Naive thymus-derived CD4-positive, alpha-beta T cell (primary cell): ENCODE data around the gene CAD. TPM values are rescaled to one million over a fixed set of nuclear protein-coding genes. Genes with fewer than 3 reads are reported as not detected.

Source experiments
- ATAC-seq: fragments of 150-1000 bp; cut with Tn5 transposase; 2 replicates; pipeline ENCODE4 v1.10.0; 2021; ENCODE audit warnings: mild to moderate bottlenecking, moderate library complexity
- CTCF ChIA-PET: fragments of 350-600 bp; sonication (Branson Sonifier 250); formaldehyde crosslinking; loops from one replicate; lab custom pipeline; 2021; ENCODE audit warnings: antibody characterized with exemption; lab: Charles Lee
- POLR2A ChIA-PET: fragments of 350-600 bp; sonication (Branson Sonifier 250); formaldehyde crosslinking; loops from one replicate; lab custom pipeline; 2021; ENCODE audit warnings: antibody characterized with exemption, inconsistent platforms; lab: Charles Lee
- DNase-seq, 9 donors: peaks; one replicate each; pipeline versions ENCODE4 v3.0.0 to v3.0.0-alpha.2; 2020 to 2022; ENCODE audit warnings: mixed read lengths in 1 of 9
- H3K27ac ChIP-seq: one replicate; pipeline ENCODE4 v1.7.0; 2013; ENCODE audit warnings: mild to moderate bottlenecking, low read depth, low read length, moderate library complexity
- H3K27me3 ChIP-seq, 2 donors: one replicate each; pipeline ENCODE4 v1.7.0; 2013; ENCODE audit warnings: low read length in 2 of 2, mild to moderate bottlenecking in 2 of 2, moderate library complexity in 2 of 2; ENCODE audit not compliant: control insufficient read depth in 2 of 2, insufficient read depth in 2 of 2
- H3K36me3 ChIP-seq, 3 experiments: 1 replicate in 2 of 3; 2 replicates in 1 of 3; pipeline ENCODE4 v1.7.0; 2013; ENCODE audit warnings: low read length in 3 of 3, mild to moderate bottlenecking in 3 of 3, moderate library complexity in 1 of 3; ENCODE audit not compliant: insufficient read depth in 3 of 3, control insufficient read depth in 2 of 3
- H3K4me1 ChIP-seq, 2 donors: one replicate each; pipeline ENCODE4 v1.7.0; 2013; ENCODE audit warnings: low read length in 2 of 2, mild to moderate bottlenecking in 2 of 2, moderate library complexity in 1 of 2; ENCODE audit not compliant: control insufficient read depth in 2 of 2, insufficient read depth in 2 of 2
- H3K4me3 ChIP-seq: 2 replicates; pipeline ENCODE4 v1.7.0; 2013; ENCODE audit warnings: mild to moderate bottlenecking, low read length
- H3K9me3 ChIP-seq, 3 experiments: 1 replicate in 2 of 3; 2 replicates in 1 of 3; pipeline ENCODE4 v1.7.0; 2013; ENCODE audit warnings: low read length in 3 of 3; ENCODE audit not compliant: control insufficient read depth in 2 of 3
- H3K27ac Mint-ChIP-seq, 9 donors: one replicate each; pipeline ENCODE4 v1.8.0; 2020 to 2022; ENCODE audit warnings: mixed read lengths in 9 of 9, mild to moderate bottlenecking in 8 of 9, moderate library complexity in 5 of 9, inconsistent platforms in 2 of 9
- H3K27me3 Mint-ChIP-seq, 5 donors: one replicate each; pipeline ENCODE4 v1.8.0; 2021 to 2022; ENCODE audit warnings: mixed read lengths in 5 of 5, mild to moderate bottlenecking in 1 of 5
- H3K36me3 Mint-ChIP-seq, 5 donors: one replicate each; pipeline ENCODE4 v1.8.0; 2020 to 2022; ENCODE audit warnings: mixed read lengths in 5 of 5, mild to moderate bottlenecking in 3 of 5, inconsistent platforms in 1 of 5
- H3K4me1 Mint-ChIP-seq, 7 donors: one replicate each; pipeline ENCODE4 v1.8.0; 2020 to 2022; ENCODE audit warnings: mixed read lengths in 7 of 7, mild to moderate bottlenecking in 3 of 7, inconsistent platforms in 1 of 7
- H3K4me3 Mint-ChIP-seq, 10 donors: one replicate each; pipeline ENCODE4 v1.8.0; 2020 to 2022; ENCODE audit warnings: mild to moderate bottlenecking in 10 of 10, mixed read lengths in 10 of 10, moderate library complexity in 6 of 10, inconsistent platforms in 2 of 10
- H3K9me3 Mint-ChIP-seq, 11 donors: one replicate each; pipeline ENCODE4 v1.8.0; 2020 to 2022; ENCODE audit warnings: mixed read lengths in 11 of 11, mild to moderate bottlenecking in 4 of 11, inconsistent platforms in 1 of 11, moderate library complexity in 1 of 11
- intact Hi-C, 2 donors: fragments of 100-400 bp; cut with micrococcal nuclease; formaldehyde crosslinking; loops; one replicate each; pipeline ENCODE4 v1.15.1; 2023
- polyA plus RNA-seq, 2 donors: library from polyadenylated mRNA; unstranded; fragments of 300-500 nt; fragmentation: Illumina TruSeq; gene quantifications; one replicate each; pipeline ENCODE4 v1.2.3, GENCODE V29; 2021
- total RNA-seq, 6 experiments: library from RNA in 5 of 6; stranded (reverse) in 5 of 6; gene quantifications; 1 replicate in 5 of 6; 2 replicates in 1 of 6; pipeline ENCODE4 v1.2.3 and lab custom pipeline; 2021 to 2026

CAD gene
- total and polyA plus RNA-seq, 7 experiments from 2014 or later = 19.6 to 65.7 (median 35.7) TPM

GRCh38 chr2:27245626-27246025 is 28.5 kb downstream of the CAD start:
- ATAC-seq (no peak), DNase-seq (no peak)
- peaks cover 0 to 14% (median 6%) of the 10 kb centered on the region in 7 donors for H3K4me1 Mint-ChIP-seq
- no peaks in the 10 kb centered on the region for H3K9me3 Mint-ChIP-seq
- Histone ChIP-seq H3K9me3 (no peaks in the 10 kb centered on the region), H3K27me3 (no peaks in the 10 kb centered on the region), H3K36me3 (peaks cover 0 to 41% (median 14%) of the 10 kb centered on the region in 3 experiments), H3K4me3 (no peak overlapping the region), H3K27ac (no peak overlapping the region), H3K4me1 (no peaks in the 10 kb centered on the region)
- H3K27me3 Mint-ChIP-seq = peaks cover 0 to 4% (median 0%) of the 10 kb centered on the region in 5 donors
- peaks cover 0 to 16% (median 0%) of the 10 kb centered on the region in 5 donors for H3K36me3 Mint-ChIP-seq
- CTCF ChIA-PET = no interaction called here
- H3K27ac Mint-ChIP-seq = no peak overlapping the region
- no peak overlapping the region for H3K4me3 Mint-ChIP-seq
- intact Hi-C loops = no loop called here
- POLR2A ChIA-PET = no interaction called here

DNA sequence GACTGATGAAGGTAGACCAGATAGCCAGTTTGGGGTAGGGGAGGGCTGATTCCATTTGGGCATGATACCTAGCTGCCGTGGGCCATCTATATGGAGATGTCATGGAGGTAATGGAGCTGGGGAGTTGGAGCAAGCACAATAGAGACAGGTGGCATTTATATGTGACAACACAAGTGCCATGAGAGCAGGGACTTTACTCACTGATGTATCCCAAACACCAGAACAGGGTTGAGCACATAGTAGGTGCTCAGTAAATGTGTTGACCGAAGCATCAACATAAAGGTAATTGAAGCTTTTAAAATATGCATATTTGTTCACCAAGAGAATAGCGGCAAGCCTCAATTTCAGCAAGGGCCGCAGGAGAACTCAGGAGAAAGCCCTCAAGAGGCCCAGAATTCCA is 30.7 kb downstream of the CAD start:
- H3K27ac Mint-ChIP-seq = no peak overlapping the region
- H3K36me3 ChIP-seq = peaks cover 0 to 18% (median 3%) of the 10 kb centered on the region in 3 experiments
- intact Hi-C loops = no loop called here

DNA sequence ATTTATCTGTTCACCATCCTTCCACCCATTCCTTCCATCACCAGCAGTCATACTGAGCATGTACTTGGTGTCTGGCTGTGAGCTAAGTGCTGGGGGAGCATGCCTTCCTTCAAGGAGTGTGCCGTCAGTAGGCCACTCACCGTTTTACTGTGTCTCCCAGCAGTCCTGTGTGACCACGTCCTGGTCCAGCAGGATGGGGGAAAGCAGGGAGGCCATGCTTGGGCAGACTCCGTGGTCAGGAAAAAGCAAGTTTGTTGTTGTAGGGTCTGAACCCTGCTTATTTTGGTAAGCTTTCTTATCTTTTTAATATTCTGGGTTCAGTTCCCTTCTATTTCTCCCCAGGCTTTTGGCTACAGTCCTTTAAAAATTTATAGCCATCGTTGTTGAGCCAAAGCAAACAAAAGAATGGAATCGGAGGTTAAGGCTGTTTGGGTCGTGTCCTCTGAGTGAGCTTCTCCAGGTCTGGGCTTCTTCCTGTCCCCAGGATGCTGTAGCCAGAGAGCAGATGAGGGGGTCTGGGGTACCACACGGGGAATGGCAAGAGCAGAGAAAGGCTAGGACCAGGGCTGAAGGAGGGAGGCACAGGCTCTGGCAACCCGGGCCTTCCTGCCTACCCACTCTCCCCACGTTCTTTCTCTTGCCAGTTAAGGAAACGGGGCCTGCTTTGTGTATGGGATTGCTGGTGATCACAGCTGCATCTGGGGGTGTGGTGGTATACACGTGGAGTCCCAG is 32.2 kb downstream of the CAD start:
- Histone ChIP-seq H3K27ac (no peak overlapping the region), H3K4me3 (no peak overlapping the region), H3K27me3 (peaks cover 0 to 4% of the 10 kb centered on the region in 2 donors), H3K36me3 (peaks cover 0 to 4% (median 0%) of the 10 kb centered on the region in 3 experiments), H3K4me1 (no peaks in the 10 kb centered on the region), H3K9me3 (no peaks in the 10 kb centered on the region)
- peaks cover 0 to 15% (median 6%) of the 10 kb centered on the region in 5 donors for H3K27me3 Mint-ChIP-seq
- ChIA-PET POLR2A (no interaction called here), CTCF (interaction anchor here (0.7 kb wide), 1 partner anchor 30 kb away, joined by 3 read pairs; no protein-coding TSS in a partner anchor)
- no peaks in the 10 kb centered on the region for H3K36me3 Mint-ChIP-seq
- intact Hi-C loops = no loop called here
- no peak overlapping the region for H3K27ac Mint-ChIP-seq
- DNase-seq = no peak
- no peak overlapping the region for H3K4me3 Mint-ChIP-seq
- ATAC-seq = no peak
- no peaks in the 10 kb centered on the region for H3K9me3 Mint-ChIP-seq
- H3K4me1 Mint-ChIP-seq = peaks cover 0 to 6% (median 0%) of the 10 kb centered on the region in 7 donors

More for the DNA sequence above, 30.7 kb downstream of the CAD start:
- H3K27ac ChIP-seq = no peak overlapping the region
- peaks cover 0 to 4% of the 10 kb centered on the region in 2 donors for H3K27me3 ChIP-seq
- Mint-ChIP-seq H3K27me3 (peaks cover 0 to 11% (median 6%) of the 10 kb centered on the region in 5 donors), H3K4me3 (no peak overlapping the region), H3K36me3 (peaks cover 0 to 7% (median 0%) of the 10 kb centered on the region in 5 donors), H3K9me3 (no peaks in the 10 kb centered on the region), H3K4me1 (peaks cover 0 to 6% (median 0%) of the 10 kb centered on the region in 7 donors)
- no peak overlapping the region for H3K4me3 ChIP-seq
- ChIA-PET CTCF (interaction anchor here (0.6 kb wide), 1 partner anchor 32 kb away, joined by 3 read pairs; no protein-coding TSS in a partner anchor), POLR2A (no interaction called here)
- H3K9me3 ChIP-seq = no peaks in the 10 kb centered on the region
- ATAC-seq (no peak), DNase-seq (no peak)
- no peaks in the 10 kb centered on the region for H3K4me1 ChIP-seq

- Histone ChIP-seq H3K9me3 (no peaks in the 10 kb centered on the region), H3K27ac (no peak overlapping the region), H3K4me1 (no peaks in the 10 kb centered on the region), H3K4me3 (no peak overlapping the region), H3K36me3 (no peaks in the 10 kb centered on the region), H3K27me3 (peaks cover 0 to 4% of the 10 kb centered on the region in 2 donors)
- POLR2A ChIA-PET = no interaction called here
- no peak overlapping the region for H3K4me3 Mint-ChIP-seq
- H3K36me3 Mint-ChIP-seq = no peaks in the 10 kb centered on the region
- H3K27ac Mint-ChIP-seq = no peak overlapping the region
- CTCF ChIA-PET = interaction anchor here (0.7 kb wide), 1 partner anchor 34 kb away, joined by 3 read pairs; no protein-coding TSS in a partner anchor
- intact Hi-C loops = loop anchor here (1.0 to 2.0 kb wide), 3 partner anchors 30 to 53 kb away; no protein-coding TSS in a partner anchor
- ATAC-seq (peak; percentile 77), DNase-seq (peak; percentile 24 to 72 (median 37))
- peaks cover 3 to 22% (median 13%) of the 10 kb centered on the region in 5 donors for H3K27me3 Mint-ChIP-seq
- H3K9me3 Mint-ChIP-seq = no peaks in the 10 kb centered on the region
- H3K4me1 Mint-ChIP-seq = peaks cover 0 to 6% (median 0%) of the 10 kb centered on the region in 7 donors
These were observed 32.9 kb downstream of the CAD start for GRCh38 chr2:27249891-27250651.

- H3K36me3 Mint-ChIP-seq = no peaks in the 10 kb centered on the region
- no peak for ATAC-seq
- no peaks in the 10 kb centered on the region for H3K36me3 ChIP-seq
- H3K4me1 ChIP-seq = no peaks in the 10 kb centered on the region
- H3K27me3 Mint-ChIP-seq = peaks cover 6 to 28% (median 19%) of the 10 kb centered on the region in 5 donors
- no peak overlapping the region for H3K4me3 Mint-ChIP-seq
- peaks cover 0 to 6% (median 0%) of the 10 kb centered on the region in 7 donors for H3K4me1 Mint-ChIP-seq
- no peak overlapping the region for H3K4me3 ChIP-seq
- ChIA-PET POLR2A (no interaction called here), CTCF (interaction anchor here (0.7 to 1.0 kb wide), 3 partner anchors 29 to 33 kb away, joined by 3 to 4 read pairs (median 4); partner anchors contain the start of gene TRIM54)
- peak overlapping the region in 1 of 9 donors; percentile 4 for H3K27ac Mint-ChIP-seq
- intact Hi-C loops = loop anchor here (1.0 to 2.0 kb wide), 3 partner anchors 29 to 52 kb away; no protein-coding TSS in a partner anchor
- H3K9me3 ChIP-seq = no peaks in the 10 kb centered on the region
- no peak for DNase-seq
- H3K27me3 ChIP-seq = peaks cover 0 to 4% of the 10 kb centered on the region in 2 donors
- H3K27ac ChIP-seq = no peak overlapping the region
- no peaks in the 10 kb centered on the region for H3K9me3 Mint-ChIP-seq
These were observed 33.6 kb downstream of the CAD start for GRCh38 chr2:27250652-27251379.

DNA sequence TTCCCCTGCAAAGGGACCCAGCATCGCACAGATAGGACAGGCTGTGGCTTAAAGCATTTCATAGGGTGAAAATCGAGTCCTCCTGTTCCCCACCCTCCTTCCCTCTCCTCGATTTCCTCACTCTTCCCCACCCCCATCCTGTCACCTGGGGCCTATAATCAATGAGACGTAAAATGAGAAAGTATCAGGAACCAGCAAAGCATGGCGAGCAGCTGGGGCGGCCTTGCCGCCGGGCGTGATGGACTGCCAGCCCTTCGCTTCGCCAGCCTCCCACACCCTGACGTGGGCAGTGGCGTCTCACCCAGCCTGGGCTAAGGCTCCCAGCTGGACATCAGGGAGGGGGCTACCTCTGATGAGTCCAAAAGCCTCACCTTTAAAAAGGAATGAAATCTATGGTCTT is 34.6 kb downstream of the CAD start:
- H3K4me3 ChIP-seq = no peak overlapping the region
- H3K9me3 Mint-ChIP-seq = no peaks in the 10 kb centered on the region
- intact Hi-C loops = loop anchor here in 1 of 2 donors (2.0 kb wide), 1 partner anchor 51 kb away; no protein-coding TSS in a partner anchor
- CTCF ChIA-PET = interaction anchor here (0.9 to 1.0 kb wide), 2 partner anchors 28 to 31 kb away, joined by 4 read pairs; partner anchors contain the start of gene TRIM54
- peaks cover 13 to 37% (median 26%) of the 10 kb centered on the region in 5 donors for H3K27me3 Mint-ChIP-seq
- H3K27ac ChIP-seq = no peak overlapping the region
- H3K4me1 Mint-ChIP-seq = peaks cover 0 to 6% (median 0%) of the 10 kb centered on the region in 7 donors
- H3K4me3 Mint-ChIP-seq = no peak overlapping the region
- H3K27me3 ChIP-seq = peaks cover 0 to 4% of the 10 kb centered on the region in 2 donors
- H3K36me3 ChIP-seq = no peaks in the 10 kb centered on the region
- H3K27ac Mint-ChIP-seq = no peak overlapping the region
- POLR2A ChIA-PET = no interaction called here
- no peaks in the 10 kb centered on the region for H3K4me1 ChIP-seq
- H3K9me3 ChIP-seq = no peaks in the 10 kb centered on the region
- no peaks in the 10 kb centered on the region for H3K36me3 Mint-ChIP-seq
- ATAC-seq (no peak), DNase-seq (no peak)
